Fibroblast of skin of right quadriceps (primary cell): ENCODE data around the gene PLK5.
"Not testable (repeated sequence)": the region's sequence is repeated elsewhere in the genome, so short reads cannot be mapped to it uniquely, and the experiment has no call there.

Experiments used
- DNase-seq: peaks from one replicate; pipeline ENCODE4 v3.0.0-alpha.2; 2013

PLK5 gene

DNA sequence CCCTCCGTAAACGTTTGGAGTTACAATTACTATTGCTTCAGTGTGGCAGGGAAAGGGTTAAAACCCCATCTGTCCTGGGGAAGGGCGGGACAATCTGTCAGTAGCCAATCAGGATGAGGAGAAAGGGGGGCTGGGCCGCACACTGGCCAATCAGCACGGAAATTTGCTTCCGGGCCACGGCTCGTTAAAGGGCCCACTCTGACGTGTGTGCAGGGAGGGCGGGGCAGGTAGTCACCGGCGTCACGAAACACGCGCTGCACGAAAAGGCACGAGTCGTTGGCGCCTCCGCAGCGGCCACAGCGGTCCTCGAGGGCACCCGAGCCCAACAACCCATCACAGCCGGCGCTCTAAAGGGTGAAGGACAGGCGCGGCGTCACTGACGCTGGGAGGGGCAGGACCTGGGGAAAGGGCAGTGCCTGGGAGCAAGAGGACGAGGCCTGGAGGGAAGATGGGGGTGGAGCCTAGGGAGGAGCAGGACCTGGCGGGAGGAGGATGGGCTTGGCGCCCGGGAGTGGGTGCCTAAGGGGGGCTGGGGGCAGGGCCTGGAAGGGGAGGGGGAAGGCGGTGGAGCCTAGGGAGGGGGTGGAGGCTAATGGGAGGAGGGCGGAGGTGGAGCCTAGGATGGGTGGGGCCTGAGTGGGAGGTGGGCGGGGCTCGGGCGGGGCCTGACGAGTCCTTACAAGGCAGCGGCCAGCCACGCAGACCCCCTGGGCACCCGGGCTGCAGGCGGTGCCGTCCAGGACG is 15.9 kb upstream of the PLK5 start:
- DNase-seq, result peak; percentile 96

DNA sequence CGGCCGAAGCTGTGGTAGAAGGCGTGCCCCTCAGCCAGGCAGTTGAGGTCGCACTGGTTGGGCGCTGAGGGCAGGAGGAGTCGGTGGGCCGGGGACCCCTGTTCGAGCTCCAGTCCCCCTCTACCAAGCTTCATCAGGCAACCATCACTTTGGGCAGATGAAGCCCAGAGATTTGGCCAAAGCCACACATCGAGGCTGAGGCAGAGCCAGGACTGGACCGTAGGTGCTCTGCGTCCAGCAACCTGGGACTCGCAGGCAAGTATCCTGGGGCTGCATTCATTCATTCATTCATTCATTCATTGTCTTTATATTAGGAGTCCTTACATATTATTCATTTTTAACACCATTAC is 15.4 kb upstream of the PLK5 start:
- no peak for DNase-seq

DNA sequence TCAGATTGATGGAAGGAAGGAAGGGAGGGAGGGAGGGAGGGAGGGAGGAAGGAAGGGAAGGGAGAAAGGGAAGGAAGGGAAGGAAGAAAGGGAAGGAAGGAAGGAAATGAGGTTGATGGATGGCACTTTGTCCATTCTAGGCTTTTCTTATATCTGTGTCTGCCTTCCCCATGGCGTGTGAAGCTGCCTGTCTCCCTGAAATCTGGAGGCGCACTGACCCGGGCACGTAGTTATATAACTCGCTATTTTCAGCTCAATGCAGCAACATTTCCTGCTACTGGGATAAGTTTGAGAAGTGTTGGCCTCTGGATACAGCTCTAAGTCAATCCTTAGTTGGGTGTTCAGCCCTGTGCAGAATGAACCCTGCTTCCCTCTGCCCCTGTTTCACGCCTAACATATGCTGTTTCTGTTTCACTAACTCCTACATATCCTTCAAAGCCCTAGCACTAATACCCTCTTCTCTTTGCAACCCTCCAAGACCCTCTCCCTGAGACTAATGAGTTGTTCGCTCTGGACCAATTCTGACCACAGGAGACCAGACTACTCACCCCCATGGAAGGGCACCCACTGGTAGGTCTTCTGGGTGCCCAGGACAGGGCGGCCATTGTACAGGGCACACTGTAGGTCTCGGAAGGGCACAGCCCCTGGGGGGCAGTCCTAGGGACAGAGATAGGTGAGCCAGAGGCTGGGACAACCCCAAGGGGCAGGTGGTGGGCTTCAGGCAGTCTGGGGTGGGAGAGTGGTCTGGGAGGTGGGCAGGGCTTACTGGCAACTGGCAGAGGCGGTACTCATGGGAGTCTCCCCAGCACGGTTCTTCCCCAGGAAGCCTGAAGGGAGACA is 14.1 kb upstream of the PLK5 start:
- no peak for DNase-seq

DNA sequence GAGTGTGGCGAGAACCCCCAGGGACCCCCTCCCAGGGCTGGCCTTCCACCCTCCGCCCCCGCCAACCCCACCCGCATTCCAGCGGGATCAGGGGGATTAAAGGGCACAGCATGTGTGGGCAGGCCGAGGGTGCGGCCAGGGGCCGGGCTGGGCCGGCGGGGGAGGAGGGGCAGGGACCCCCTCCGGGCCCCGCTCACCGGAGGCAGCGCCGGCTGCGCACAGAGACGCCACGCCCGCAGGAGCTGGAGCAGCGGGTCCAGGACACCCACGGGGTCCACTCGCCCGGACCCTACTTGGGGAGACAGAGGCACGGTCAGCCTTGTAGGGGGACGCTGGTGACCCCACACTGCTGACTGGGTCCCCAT is 13.5 kb upstream of the PLK5 start:
- DNase-seq, result no peak

DNA sequence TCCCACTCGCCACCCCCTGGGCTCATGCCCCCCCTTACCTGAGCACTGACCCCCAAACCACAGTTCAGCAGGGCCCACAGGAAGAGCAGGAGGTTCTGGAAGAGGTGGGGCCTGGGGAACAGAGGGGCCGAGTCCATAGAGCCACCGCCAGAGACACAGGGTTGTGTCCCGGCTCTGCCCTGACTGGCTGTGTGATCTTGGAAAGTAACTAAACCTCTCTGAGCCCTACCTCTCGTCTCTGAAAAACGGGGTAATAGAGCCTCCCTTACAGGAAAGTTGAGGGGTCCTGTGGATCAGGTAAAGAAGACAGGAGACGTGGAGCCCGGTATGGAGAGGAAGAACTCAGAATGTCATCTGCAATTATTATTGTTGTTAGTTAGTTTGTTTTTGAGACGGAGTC is 13.1 kb upstream of the PLK5 start:
- no peak for DNase-seq

DNA sequence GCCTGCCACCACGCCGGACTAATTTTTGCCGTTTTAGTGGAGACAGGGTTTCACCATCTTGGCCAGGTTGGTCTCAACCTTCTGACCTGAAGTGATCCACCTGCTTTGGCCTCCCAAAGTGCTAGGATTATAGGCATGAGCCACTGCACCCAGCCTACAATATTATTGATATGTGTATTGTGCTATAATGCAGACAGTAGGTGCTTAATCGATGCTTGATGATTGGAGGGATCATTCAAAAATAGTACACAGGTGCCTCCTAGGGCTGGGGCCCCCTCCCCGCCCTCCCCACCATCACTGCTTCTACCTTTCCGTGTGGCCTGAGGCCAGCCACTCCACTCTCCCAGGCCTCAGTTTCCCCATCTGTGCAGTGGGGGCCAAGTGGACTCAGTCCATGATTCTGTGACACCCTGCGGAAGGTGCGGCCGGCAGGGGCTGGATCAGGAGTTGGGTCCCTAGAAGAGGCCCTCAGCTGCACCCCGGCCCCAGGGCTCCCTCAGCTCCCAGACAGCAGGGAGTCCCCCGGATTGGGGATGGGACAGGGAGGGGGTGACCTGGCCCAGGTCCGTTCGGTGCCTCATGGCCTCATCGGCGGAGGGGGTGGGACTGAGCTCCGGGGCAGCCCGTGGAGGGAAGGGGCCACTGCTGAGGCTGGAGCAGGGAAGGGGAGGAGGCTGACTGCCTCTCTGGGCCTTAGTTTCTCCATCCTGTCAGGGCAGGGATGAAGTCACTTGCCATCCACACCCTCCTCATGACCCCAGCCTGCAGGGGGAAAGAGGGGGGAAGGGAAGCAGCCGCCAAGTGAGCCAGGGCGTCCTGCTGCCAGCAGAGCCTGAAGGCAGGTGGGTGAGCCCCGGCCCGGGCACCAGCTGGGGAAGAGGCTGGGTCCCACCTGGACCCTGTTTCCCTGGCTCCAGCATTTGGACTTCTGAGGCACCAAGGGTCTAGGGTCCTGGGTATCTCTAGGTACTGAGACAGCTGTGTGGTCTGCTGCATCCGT is 12.3 kb upstream of the PLK5 start:
- no peak for DNase-seq

DNA sequence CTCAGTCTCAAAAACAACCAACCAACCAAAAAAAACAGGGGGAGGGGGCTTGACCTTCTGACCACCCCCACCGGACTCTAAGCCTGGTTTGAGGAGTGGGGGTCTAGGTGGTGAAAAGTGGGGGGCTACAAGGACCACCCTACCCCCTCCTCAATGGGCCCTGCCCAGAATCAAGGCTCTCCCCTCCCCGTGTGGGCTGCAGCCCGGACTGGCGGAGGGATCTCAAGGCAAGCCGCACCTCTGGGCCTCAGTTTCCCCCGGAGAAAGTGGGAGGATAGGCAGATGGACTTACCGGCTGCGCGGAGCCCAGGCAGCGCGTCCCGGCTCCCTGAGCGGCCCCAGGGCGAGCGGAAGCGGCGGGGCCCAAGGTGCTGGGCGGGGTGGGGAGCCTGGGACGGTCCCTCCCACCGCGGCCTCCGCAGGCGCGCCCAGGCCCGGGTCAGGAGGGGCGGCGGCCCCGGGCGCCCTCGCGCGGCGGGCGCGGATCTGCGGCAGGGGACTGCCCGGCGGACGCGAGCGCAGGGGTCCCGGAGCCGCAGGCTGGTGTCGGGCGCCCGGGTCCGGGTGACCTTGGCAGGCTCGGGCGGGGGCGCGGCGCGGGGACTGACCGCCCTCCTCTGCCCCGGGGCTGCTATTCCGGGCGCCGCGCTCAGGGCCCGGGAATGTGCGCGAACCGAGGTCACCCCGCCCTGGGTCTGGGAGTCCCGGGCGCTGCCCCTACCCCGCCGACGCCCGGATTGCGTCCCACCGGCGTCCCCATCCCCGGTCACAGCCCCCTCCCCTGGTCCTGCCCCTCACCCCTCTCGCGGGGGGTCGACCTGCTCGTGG is 11.0 kb upstream of the PLK5 start, which contains the start of gene ADAMTSL5:
ADAMTSL5 (minus strand) TSS at position 349 of the 828 bp plus-strand sequence. CDS start 2,076 bp downstream, outside the sequence.
- peak; percentile 53 for DNase-seq

DNA sequence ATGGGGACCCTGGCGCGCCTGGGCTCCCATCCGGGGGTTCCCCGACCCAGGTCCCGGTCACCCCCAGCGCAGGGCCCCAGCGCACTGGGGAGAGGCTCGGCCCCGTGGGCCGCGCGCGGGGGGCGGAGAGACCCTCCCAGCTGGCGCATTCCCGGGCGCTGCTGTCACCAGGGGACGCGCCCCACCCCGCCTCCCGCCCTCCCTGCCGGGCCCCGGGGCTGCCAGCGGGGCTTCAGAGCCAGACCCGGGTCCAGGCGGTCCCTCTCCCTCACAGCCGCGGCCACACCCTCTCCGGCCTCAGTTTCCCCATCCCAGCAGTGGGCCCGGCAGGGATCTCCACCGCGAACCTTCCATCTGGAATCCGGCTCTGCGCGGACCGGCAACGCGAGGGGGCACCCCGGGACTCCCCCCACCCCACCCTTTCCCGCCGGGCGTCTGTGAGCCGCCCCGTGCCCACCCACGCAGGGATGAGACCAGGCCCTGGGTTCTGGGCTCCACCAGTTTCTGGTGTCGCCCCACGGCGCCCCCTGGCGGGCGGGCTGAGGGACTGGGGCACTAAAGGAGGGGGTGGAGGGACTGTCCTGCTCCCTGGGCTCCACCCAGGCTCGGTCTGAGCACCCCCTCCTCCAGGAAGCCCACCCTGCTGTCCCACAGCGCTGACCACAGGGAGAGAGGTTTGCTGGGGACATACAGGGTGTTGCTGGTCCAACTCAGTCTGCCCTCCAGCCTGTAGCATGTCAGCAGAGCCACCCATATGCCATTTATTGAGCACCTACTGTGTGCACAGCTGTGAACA is 10.2 kb upstream of the PLK5 start:
- DNase-seq, result peak; percentile 53

DNA sequence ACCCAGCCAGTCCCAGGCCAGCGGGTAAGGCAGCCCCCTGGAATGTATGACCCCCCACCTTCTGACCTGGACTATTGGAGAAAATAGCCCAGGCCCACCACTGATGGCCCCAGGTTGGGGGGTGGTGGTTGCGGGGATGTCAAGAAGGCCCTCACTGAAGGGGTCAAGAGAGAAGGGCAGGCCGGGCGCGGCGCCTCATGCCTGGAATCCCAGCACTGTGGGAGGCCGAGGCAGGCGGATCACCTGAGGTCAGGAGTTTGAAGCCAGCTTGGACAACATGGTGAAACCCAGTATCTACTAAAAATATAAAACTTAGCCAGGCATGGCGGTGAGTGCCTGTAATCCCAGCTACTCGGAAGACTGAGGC is 9.6 kb upstream of the PLK5 start:
- no peak for DNase-seq

DNA sequence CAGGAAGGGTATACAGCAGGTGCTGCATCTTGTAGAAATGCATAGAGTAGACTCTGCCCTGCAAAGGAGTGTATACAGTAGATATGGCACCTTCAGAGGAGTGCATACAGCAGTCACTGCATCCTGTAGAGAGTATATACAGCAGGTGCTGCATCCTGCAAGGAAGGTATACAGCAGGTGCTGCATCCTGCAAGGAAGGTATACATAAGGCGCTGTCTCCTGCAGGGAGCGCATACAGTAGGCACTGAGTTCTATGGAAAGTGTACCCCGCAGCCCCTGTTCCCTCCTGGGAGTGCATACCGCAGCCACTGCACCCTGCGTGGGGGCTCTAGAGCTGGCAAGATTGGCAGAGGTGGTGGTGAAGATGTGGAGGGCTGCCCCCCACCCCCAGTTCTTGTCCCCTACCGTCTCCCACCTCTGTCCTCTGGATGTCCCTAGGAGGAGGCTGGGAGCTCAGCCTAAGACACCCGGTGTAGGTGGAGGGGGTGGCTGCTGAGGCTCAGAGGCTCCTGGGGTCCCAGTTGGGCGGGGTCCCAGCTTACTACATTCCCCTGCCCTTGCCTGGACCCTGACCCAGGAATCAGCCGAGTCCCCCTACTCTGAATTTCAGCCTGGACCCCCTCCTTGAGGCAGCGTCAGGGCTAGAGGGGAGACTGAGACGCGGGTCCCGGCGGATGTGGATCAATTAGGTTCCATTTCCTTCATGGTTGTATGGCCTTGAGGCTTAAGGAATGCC is 8.7 kb upstream of the PLK5 start:
- DNase-seq, result no peak

DNA sequence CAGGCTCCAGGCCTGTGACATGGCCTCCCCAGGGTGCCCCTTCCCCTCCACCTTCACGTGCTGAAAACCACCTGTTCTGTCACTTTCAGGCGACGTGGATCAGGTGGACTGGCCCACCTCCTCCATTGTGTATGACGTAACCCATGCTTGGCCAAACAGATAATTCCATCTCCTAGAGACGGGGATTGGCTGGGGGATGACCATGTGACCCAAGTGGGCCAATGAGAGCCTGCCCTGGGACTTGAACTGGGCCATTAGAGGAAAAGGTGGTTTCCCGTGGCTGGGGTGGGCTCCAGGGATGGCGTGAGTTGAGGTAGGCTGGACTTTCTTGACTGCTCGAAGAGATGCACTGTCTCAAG is 7.5 kb upstream of the PLK5 start:
- no peak for DNase-seq

DNA sequence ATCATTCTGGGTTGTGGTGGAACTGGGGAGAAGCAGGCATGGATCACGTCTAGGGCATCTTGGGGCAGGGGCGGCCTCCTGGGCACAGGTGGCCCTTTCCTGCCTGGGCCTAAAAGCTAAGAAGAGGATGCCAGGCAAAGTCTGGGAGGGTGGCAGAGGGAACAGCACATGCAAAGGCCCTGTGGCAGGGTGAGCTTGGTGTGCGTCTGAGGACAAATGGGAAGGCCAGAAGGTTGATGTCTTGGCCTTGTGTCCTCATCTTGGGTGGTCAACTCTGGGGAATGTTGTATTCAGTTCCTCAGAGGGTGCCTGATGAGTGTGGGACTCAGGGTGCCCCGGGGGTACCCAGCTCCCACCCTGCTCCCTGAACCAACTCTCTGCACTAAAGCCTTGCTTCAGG is 5.4 kb upstream of the PLK5 start:
- no peak for DNase-seq

DNA sequence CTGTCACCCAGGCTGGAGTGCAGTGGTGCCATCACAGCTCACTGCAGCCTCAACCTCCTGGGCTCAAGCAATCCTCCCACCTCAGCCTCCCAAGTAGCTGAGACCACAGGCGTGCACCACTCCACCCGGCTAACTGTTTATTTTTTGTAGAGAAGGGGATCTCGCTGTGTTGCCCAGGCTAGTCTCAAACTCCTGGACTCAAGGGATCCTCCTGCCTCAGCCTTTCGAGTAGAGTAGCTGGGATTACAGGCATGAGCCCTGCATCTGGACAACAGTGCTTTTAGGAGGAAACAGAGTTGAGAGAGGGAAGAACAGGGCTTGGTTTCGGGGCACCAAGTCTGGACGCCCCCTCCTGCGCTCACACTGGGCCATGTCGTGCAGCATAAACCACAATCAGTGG is 4.1 kb upstream of the PLK5 start:
- DNase-seq, result not testable (repeated sequence)

DNA sequence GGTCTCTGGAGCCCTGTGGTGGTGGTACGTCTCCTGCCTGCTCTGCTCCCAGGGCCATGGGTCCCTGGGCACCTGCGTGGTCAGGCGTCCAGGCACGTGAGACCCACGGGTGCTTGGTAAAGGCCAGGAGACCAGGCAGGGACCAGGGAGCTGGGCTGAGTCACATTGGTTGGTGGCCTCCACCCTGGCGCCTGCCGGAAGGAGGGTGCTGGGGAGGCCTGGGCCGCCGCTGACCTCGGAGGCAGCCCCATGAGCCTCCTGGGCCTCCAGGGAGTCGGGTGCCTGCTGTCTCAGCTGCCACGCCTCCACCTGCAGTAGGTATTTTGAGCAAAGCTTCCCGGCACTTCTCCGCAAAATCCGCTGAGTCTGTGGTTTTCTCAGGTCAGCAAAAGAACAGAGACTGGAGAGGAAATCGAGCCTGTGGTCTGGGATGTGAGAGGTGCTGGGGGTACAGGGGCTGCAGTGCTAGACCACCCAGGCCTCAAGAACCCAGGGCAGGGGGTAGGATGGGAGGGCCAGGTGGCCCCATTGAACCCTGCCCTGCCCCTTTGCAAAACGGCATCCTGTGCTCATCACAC is 3.6 kb upstream of the PLK5 start:
- no peak for DNase-seq

DNA sequence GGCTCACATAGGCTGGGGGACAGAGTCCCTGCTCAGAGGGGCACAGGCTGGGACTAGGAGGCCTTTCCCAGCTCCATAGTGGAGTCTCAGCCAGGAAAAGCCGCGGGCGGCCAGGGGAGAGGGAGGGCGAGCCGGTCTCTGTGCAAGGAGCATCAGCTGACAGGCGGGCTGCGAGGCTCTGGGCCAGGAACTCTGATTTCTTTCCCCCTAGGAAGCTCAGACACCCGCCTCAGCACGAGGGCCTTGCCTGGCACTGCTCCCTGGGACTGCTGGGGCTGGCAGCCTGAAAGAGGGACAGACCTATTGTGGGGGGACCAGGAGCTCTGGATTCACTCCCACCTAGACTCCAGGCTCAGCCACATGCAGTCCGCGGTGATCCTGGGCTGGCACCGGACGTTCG is 2.2 kb upstream of the PLK5 start:
- no peak for DNase-seq

DNA sequence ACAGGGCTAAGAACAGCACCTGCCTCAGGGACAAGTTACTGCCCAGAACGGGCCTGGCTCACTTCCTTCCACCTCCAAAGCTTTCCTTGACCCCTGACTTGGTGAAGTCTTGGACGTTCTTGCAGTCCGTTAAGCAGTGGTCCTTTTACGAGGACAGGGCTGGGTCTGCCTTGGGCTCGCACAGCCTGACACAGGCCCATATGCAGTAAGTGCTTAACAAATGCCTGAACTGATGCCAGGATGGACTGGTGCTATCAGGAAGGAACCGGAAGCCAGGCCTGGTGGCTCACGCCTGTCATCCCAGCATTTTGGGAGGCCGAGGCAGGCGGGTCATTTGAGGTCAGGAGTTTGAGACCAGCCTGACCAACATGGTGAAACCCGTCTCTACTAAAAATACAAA is 1.8 kb upstream of the PLK5 start:
- DNase-seq, result no peak

DNA sequence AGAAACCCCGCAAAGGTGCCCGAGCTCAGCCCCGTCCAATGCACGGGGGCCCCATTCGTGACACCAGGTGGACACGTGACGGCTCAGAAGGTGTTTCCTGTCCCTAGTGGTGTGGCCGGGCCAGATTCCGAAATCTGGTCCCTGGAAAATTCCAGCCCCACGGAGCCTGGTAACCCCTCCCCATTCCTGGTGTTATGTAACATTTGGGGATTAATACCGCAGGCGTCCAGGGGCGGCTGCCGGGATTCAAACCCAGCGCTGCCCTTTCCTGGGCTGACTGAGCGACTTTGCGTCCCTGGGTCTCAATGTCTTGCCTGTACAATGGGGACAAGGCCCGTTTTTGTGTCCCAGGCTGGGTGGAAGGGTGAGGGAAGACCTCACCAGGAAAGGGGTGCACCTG is 1.0 kb upstream of the PLK5 start:
- DNase-seq, result no peak

DNA sequence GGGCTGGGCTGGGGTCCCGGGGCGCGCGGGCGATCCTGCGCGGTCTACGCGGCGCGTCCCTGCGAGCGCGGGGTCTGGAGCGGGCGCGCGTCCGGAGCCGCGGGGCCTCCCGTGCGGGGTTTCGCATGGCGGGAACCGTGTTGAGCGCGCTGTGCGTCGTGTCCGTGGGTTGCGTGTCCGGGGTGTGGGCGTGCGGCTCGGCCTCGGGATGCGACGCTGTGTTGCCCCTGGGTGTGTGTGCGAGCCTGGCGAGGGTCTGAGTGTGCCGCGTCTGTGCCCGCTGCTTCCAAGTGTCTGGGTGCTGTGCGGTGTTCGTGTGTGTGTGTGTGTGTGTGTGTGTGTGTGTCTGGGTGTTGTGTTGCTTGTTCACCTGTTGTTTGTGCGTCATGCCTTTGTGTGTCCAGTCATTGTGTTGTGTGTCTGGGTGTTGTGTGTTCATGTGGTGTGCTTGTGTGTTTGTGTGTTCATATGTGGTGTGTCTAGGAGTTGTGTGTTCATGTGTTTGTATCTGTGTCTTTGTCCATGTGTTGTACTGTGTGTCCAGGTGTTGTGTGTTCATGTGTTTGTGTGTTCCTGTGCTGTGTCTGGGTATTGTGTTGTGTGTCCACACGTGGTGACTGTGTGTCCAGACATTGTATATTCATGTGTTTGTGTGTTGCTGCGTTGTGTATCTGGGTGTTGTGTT is 552 bp downstream of the PLK5 start:
- no peak for DNase-seq

DNA sequence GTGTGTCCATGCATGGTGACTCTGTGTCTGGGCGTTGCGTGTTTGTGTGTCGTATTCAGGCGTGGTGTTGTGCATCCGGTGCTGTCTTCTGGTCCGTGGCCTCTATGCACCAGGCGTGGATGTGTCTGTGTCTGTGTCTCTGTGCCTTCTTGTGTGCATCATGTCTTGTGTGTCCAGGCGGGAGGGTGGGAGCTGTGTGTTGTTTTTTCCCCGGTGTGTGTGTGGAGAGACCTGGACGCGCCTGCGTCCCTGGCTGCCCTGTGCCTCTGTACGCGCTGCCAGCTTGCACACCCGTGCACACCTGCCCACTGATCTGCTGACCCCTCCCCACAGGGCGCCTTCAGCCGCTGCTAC is 1.1 kb downstream of the PLK5 start:
- DNase-seq, result no peak

DNA sequence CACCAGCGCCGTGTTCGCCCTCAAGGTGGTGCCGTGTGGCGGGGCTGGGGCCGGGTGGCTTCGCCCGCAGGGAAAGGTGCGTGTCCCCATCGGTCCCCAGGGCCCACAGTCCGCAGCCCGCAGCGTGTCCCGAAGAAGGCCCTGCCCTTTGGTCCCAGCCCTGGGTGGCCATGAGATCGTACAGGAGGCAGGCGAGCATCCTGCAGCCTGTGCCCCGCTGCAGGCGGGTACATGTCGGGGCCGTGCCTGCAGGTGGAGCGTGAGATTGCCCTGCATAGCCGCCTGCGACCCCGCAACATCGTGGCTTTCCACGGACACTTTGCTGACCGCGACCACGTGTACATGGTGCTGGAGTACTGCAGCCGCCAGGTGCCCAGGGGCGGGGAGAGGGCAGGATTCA is 1.5 kb downstream of the PLK5 start:
- DNase-seq, result no peak
